ENCODE measurements around the gene USP5. TPM values are rescaled to one million over a fixed set of nuclear protein-coding genes. Genes with fewer than 3 reads are reported as not detected.

Gene USP5
- total RNA-seq, 2 experiments from 2014 or later, result 70.4 to 129 TPM

GRCh38 chr12:6809056-6809455, 42.9 kb upstream of the USP5 start:
- H3K79me2 ChIP-seq (ENCODE audit: insufficient read depth, low read depth, low read length), result no peaks in the 10 kb centered on the region
- CTCF ChIA-PET (ENCODE audit: unreplicated experiment), result no interaction called here
- no peak overlapping the region for H3K4me3 ChIP-seq (ENCODE audit: low read depth, low read length, poor library complexity, severe bottlenecking)
- POLR2A ChIA-PET, result interaction anchor here (1.1 kb wide), 1 partner anchor 17 kb away, joined by 3 read pairs; no protein-coding TSS in a partner anchor
- no peaks in the 10 kb centered on the region for H3K9me3 ChIP-seq (ENCODE audit: low read length)
- no TSS peak for BruUV-seq (replicated peaks)
- TF ChIP-seq EZH2phosphoT487 (IDR thresholded peaks at IDR 0.05; ENCODE audit: borderline replicate concordance, low read depth, low read length), result no peak
- TF ChIP-seq CTCF (conservative IDR thresholded peaks at IDR 0.05; ENCODE audit: low read length), result no peak
- H3K9me2 ChIP-seq (ENCODE audit: insufficient read depth, low read length), result no peaks in the 10 kb centered on the region
- DNase-seq (ENCODE audit: low spot score), result no peak
- intact Hi-C loops (cut with micrococcal nuclease; ENCODE audit: unreplicated experiment), result no loop called here
- no peaks in the 10 kb centered on the region for H4K20me1 ChIP-seq (ENCODE audit: insufficient read depth, low read length)
- no peak overlapping the region for H2AFZ ChIP-seq (ENCODE audit: low read length)
- H3K27ac ChIP-seq (ENCODE audit: low read depth, low read length, poor library complexity, severe bottlenecking), result no peak overlapping the region
- H3K4me2 ChIP-seq (ENCODE audit: low read length), result no peak overlapping the region
- H3K36me3 ChIP-seq (ENCODE audit: insufficient read depth, low read length), result no peaks in the 10 kb centered on the region
- peaks cover 18% of the 10 kb centered on the region for H3K4me1 ChIP-seq (ENCODE audit: insufficient read depth, low read length, poor library complexity, severe bottlenecking)

- H4K20me1 ChIP-seq (ENCODE audit: insufficient read depth, low read length), result no peaks in the 10 kb centered on the region
- no peaks in the 10 kb centered on the region for H3K36me3 ChIP-seq (ENCODE audit: insufficient read depth, low read length)
- no peaks in the 10 kb centered on the region for H3K9me2 ChIP-seq (ENCODE audit: insufficient read depth, low read length)
- DNase-seq (ENCODE audit: low spot score), result no peak
- intact Hi-C loops (cut with micrococcal nuclease; ENCODE audit: unreplicated experiment), result no loop called here
- TF ChIP-seq EZH2phosphoT487 (IDR thresholded peaks at IDR 0.05; ENCODE audit: borderline replicate concordance, low read depth, low read length) (no peak), CTCF (conservative IDR thresholded peaks at IDR 0.05; ENCODE audit: low read length) (no peak)
- H3K4me1 ChIP-seq (ENCODE audit: insufficient read depth, low read length, poor library complexity, severe bottlenecking), result peaks cover 18% of the 10 kb centered on the region
- H3K9me3 ChIP-seq (ENCODE audit: low read length), result no peaks in the 10 kb centered on the region
- no peak overlapping the region for H3K27ac ChIP-seq (ENCODE audit: low read depth, low read length, poor library complexity, severe bottlenecking)
- BruUV-seq (replicated peaks), result no TSS peak
- no peak overlapping the region for H3K4me2 ChIP-seq (ENCODE audit: low read length)
- CTCF ChIA-PET (ENCODE audit: unreplicated experiment), result no interaction called here
- H2AFZ ChIP-seq (ENCODE audit: low read length), result peak overlapping the region; percentile 61
- POLR2A ChIA-PET, result interaction anchor here (0.6 to 0.8 kb wide), 4 partner anchors 52 to 686 kb away, joined by 3 to 7 read pairs (median 4); partner anchors contain the start of gene VWF
- no peaks in the 10 kb centered on the region for H3K79me2 ChIP-seq (ENCODE audit: insufficient read depth, low read depth, low read length)
- H3K4me3 ChIP-seq (ENCODE audit: low read depth, low read length, poor library complexity, severe bottlenecking), result no peak overlapping the region
Measured at GRCh38 chr12:6810758-6811157, 41.2 kb upstream of the USP5 start.

GRCh38 chr12:6813363-6813762, 38.6 kb upstream of the USP5 start:
- no peaks in the 10 kb centered on the region for H3K9me2 ChIP-seq (ENCODE audit: insufficient read depth, low read length)
- peaks cover 18% of the 10 kb centered on the region for H3K4me1 ChIP-seq (ENCODE audit: insufficient read depth, low read length, poor library complexity, severe bottlenecking)
- no peak overlapping the region for H3K4me2 ChIP-seq (ENCODE audit: low read length)
- no peak overlapping the region for H3K4me3 ChIP-seq (ENCODE audit: low read depth, low read length, poor library complexity, severe bottlenecking)
- no peaks in the 10 kb centered on the region for H4K20me1 ChIP-seq (ENCODE audit: insufficient read depth, low read length)
- ChIA-PET CTCF (ENCODE audit: unreplicated experiment) (no interaction called here), POLR2A (interaction anchor here (0.6 to 1.3 kb wide), 2 partner anchors 17 to 60 kb away, joined by 3 to 5 read pairs; no protein-coding TSS in a partner anchor)
- H3K79me2 ChIP-seq (ENCODE audit: insufficient read depth, low read depth, low read length), result no peaks in the 10 kb centered on the region
- no peaks in the 10 kb centered on the region for H3K9me3 ChIP-seq (ENCODE audit: low read length)
- no peak overlapping the region for H3K27ac ChIP-seq (ENCODE audit: low read depth, low read length, poor library complexity, severe bottlenecking)
- H2AFZ ChIP-seq (ENCODE audit: low read length), result no peak overlapping the region
- BruUV-seq (replicated peaks), result no TSS peak
- intact Hi-C loops (cut with micrococcal nuclease; ENCODE audit: unreplicated experiment), result no loop called here
- TF ChIP-seq EZH2phosphoT487 (IDR thresholded peaks at IDR 0.05; ENCODE audit: borderline replicate concordance, low read depth, low read length) (no peak), CTCF (conservative IDR thresholded peaks at IDR 0.05; ENCODE audit: low read length) (no peak)
- H3K36me3 ChIP-seq (ENCODE audit: insufficient read depth, low read length), result no peaks in the 10 kb centered on the region
- no peak for DNase-seq (ENCODE audit: low spot score)

All from OCI-LY7 (cell line).